GM23338 (cell line): Measurements from ENCODE around the gene GJA10. TPM values are rescaled to one million over a fixed set of nuclear protein-coding genes. Genes with fewer than 3 reads are reported as not detected.

Source experiments
- ATAC-seq: fragments of 200-7000 bp; cut with Tn5 transposase; 3 replicates; pipeline ENCODE4 v1.9.1; 2020
- DNase-seq: peaks from one replicate; pipeline ENCODE4 v3.0.0-alpha.2; 2015; ENCODE audit warnings: low spot score
- H2AFZ ChIP-seq: fragments of 200-600 bp; sonication (generic); 2 replicates; pipeline ENCODE4 v1.8.0; 2016; ENCODE audit warnings: antibody characterized with exemption, mild to moderate bottlenecking, moderate library complexity
- H3F3A ChIP-seq: fragments of 200-600 bp; sonication (generic); replicated peaks from 2 replicates; pipeline ENCODE4 v1.8.0; 2017; ENCODE audit warnings: antibody characterized with exemption, mixed run types, low read depth
- H3K27ac ChIP-seq: fragments of 200-600 bp; sonication (generic); 2 replicates; pipeline ENCODE4 v1.6.1; 2016; ENCODE audit warnings: low read depth
- H3K27me3 ChIP-seq: fragments of 200-600 bp; sonication (generic); 2 replicates; pipeline ENCODE4 v1.8.0; 2016; ENCODE audit warnings: mild to moderate bottlenecking, mixed run types, moderate library complexity; ENCODE audit not compliant: insufficient read depth
- H3K36me3 ChIP-seq: fragments of 200-600 bp; sonication (generic); 2 replicates; pipeline ENCODE4 v1.8.0; 2016; ENCODE audit warnings: mild to moderate bottlenecking; ENCODE audit not compliant: insufficient read depth
- H3K4me1 ChIP-seq: fragments of 200-600 bp; sonication (generic); 2 replicates; pipeline ENCODE4 v1.8.0; 2016; ENCODE audit warnings: mild to moderate bottlenecking, moderate library complexity; ENCODE audit not compliant: insufficient read depth
- H3K4me2 ChIP-seq: fragments of 200-600 bp; sonication (generic); 2 replicates; pipeline ENCODE4 v1.7.1; 2017; ENCODE audit warnings: mixed run types
- H3K4me3 ChIP-seq: fragments of 200-600 bp; sonication (generic); 2 replicates; pipeline ENCODE4 v1.6.1; 2016; ENCODE audit warnings: mixed run types
- H3K79me2 ChIP-seq: fragments of 200-600 bp; sonication (generic); replicated peaks from 2 replicates; pipeline ENCODE4 v1.8.0; 2017; ENCODE audit warnings: mild to moderate bottlenecking; ENCODE audit not compliant: insufficient read depth
- H3K9me2 ChIP-seq: fragments of 200-600 bp; sonication (generic); 2 replicates; pipeline ENCODE4 v1.8.0; 2017; ENCODE audit not compliant: insufficient read depth
- H4K20me1 ChIP-seq: fragments of 200-600 bp; sonication (generic); replicated peaks from 2 replicates; pipeline ENCODE4 v1.8.0; 2017; ENCODE audit warnings: mild to moderate bottlenecking; ENCODE audit not compliant: insufficient read depth
- H3K27ac Mint-ChIP-seq: 2 replicates; pipeline ENCODE4 v1.8.0; 2020; ENCODE audit warnings: inconsistent platforms, mild to moderate bottlenecking, moderate library complexity, mixed read lengths
- H3K27me3 Mint-ChIP-seq: 3 replicates; pipeline ENCODE4 v1.8.0; 2022; ENCODE audit warnings: low read depth, mild to moderate bottlenecking, moderate library complexity, mixed read lengths, inconsistent platforms; ENCODE audit not compliant: insufficient read depth, poor library complexity
- H3K36me3 Mint-ChIP-seq: 3 replicates; pipeline ENCODE4 v1.8.0; 2021; ENCODE audit warnings: low read depth, mild to moderate bottlenecking, inconsistent platforms, moderate library complexity, mixed read lengths
- H3K4me1 Mint-ChIP-seq: 3 replicates; pipeline ENCODE4 v1.8.0; 2020; ENCODE audit warnings: mild to moderate bottlenecking, inconsistent platforms, mixed read lengths
- H3K4me3 Mint-ChIP-seq: 3 replicates; pipeline ENCODE4 v1.8.0; 2021; ENCODE audit warnings: moderate library complexity, mild to moderate bottlenecking, inconsistent platforms, mixed read lengths
- H3K9me3 Mint-ChIP-seq: 3 replicates; pipeline ENCODE4 v1.8.0; 2020; ENCODE audit warnings: moderate library complexity, mild to moderate bottlenecking, inconsistent platforms, mixed read lengths
- CREB1 ChIP-seq: fragments of 250-450 bp; sonication (Bioruptor Pico); IDR thresholded peaks from 2 replicates; pipeline ENCODE4 v1.5.0; 2020; ENCODE audit warnings: low read depth, mild to moderate bottlenecking, moderate library complexity
- ETS1 ChIP-seq: IDR thresholded peaks from 2 replicates; pipeline ENCODE4 v1.6.1; 2016; ENCODE audit warnings: antibody characterized with exemption
- EZH2 ChIP-seq: fragments of 200-600 bp; sonication (generic); IDR thresholded peaks from one replicate; pipeline ENCODE4 v1.8.0; 2017; ENCODE audit warnings: antibody characterized with exemption, mild to moderate bottlenecking, low read depth; ENCODE audit not compliant: unreplicated experiment
- EZH2phosphoT487 ChIP-seq: fragments of 200-600 bp; sonication (generic); IDR thresholded peaks from one replicate; pipeline ENCODE4 v1.8.1; 2018; ENCODE audit warnings: antibody characterized with exemption; ENCODE audit not compliant: unreplicated experiment
- NANOG ChIP-seq: IDR thresholded peaks from 2 replicates; pipeline ENCODE4 v1.6.1; 2016; ENCODE audit warnings: antibody characterized with exemption, borderline replicate concordance
- REST ChIP-seq: IDR thresholded peaks from one replicate; pipeline ENCODE4 v1.6.1; 2018; ENCODE audit warnings: antibody characterized with exemption; ENCODE audit not compliant: unreplicated experiment
- STAT1 ChIP-seq: IDR thresholded peaks from one replicate; pipeline ENCODE4 v1.6.1; 2016; ENCODE audit warnings: antibody characterized with exemption; ENCODE audit not compliant: unreplicated experiment
- ZNF462 ChIP-seq: fragments of 250-450 bp; sonication (Bioruptor Pico); IDR thresholded peaks from 2 replicates; pipeline ENCODE4 v1.5.0; 2020; ENCODE audit warnings: mild to moderate bottlenecking, moderate library complexity
- polyA plus RNA-seq: library from polyadenylated mRNA; unstranded; fragments of >200 nt; fragmentation: Nextera tagmentation; extraction: Ambion mirVana; gene quantifications from 2 replicates; pipeline ENCODE4 v1.2.1, GENCODE V29; 2016
- total RNA-seq: library from RNA; depleted of rRNA; stranded (reverse); fragments of >200 nt; shearing (Covaris generic); gene quantifications from 2 replicates; pipeline ENCODE4 v1.2.3, GENCODE V29; 2014

GJA10 gene
- total and polyA plus RNA-seq, 2 experiments from 2014 or later = not detected

GRCh38 chr6:89888138-89888514 lies 6.1 kb upstream of the GJA10 start:
- Histone ChIP-seq H3K4me1 (peaks cover 18% of the 10 kb centered on the region), H3K36me3 (no peaks in the 10 kb centered on the region), H3K4me3 (no peak overlapping the region), H3K27me3 (peaks cover 12% of the 10 kb centered on the region; the same call in 1 of the 2 replicates), H3K9me2 (no peaks in the 10 kb centered on the region), H3K27ac (no peak overlapping the region), H3K4me2 (no peak overlapping the region), H3F3A (0 out of 2 replicates have a peak, but pooled peaks cover 6% of the 10 kb centered on the region), H2AFZ (peak overlapping the region; percentile 88), H4K20me1 (no peaks in the 10 kb centered on the region), H3K79me2 (no peaks in the 10 kb centered on the region)
- no peaks in the 10 kb centered on the region; the same call in 2 of the 3 replicates for H3K9me3 Mint-ChIP-seq
- ATAC-seq (no peak), DNase-seq (no peak)
- H3K4me3 Mint-ChIP-seq = no peak overlapping the region
- H3K4me1 Mint-ChIP-seq = peaks cover 13% of the 10 kb centered on the region
- TF ChIP-seq EZH2 (no peak), ZNF462 (CRISPR knock-in tag) (no peak), STAT1 (no peak), NANOG (no peak), CREB1 (no peak), ETS1 (no peak), EZH2phosphoT487 (no peak), REST (no peak)
- no peaks in the 10 kb centered on the region; the same call in 2 of the 3 replicates for H3K36me3 Mint-ChIP-seq
- peaks cover 14% of the 10 kb centered on the region for H3K27me3 Mint-ChIP-seq
- H3K27ac Mint-ChIP-seq = no peak overlapping the region
